Fibroblast of the aortic adventitia (primary cell): ENCODE measurements around the gene FAM13A. TPM values are rescaled to one million over a fixed set of nuclear protein-coding genes. Genes with fewer than 3 reads are reported as not detected.

Experiments
- DNase-seq: peaks from one replicate; pipeline ENCODE4 v3.0.0-alpha.2; 2010; ENCODE audit warnings: low read depth
- H3K4me3 ChIP-seq: 2 replicates; pipeline ENCODE4 v1.5.1; 2011; ENCODE audit warnings: low read depth, mild to moderate bottlenecking, control low read depth, low read length, moderate library complexity
- CTCF ChIP-seq: IDR thresholded peaks from 2 replicates; pipeline ENCODE4 v1.5.1; 2011; ENCODE audit warnings: mild to moderate bottlenecking, low read length, control low read depth, inconsistent platforms; ENCODE audit not compliant: insufficient read depth
- total RNA-seq: library from RNA; depleted of rRNA; stranded (reverse); fragments of >200 nt; gene quantifications from 2 replicates; pipeline ENCODE4 v1.2.3, GENCODE V29; 2012; ENCODE audit warnings: low replicate concordance

The FAM13A gene
- total RNA-seq, 1 donor = 23.5 TPM

- no peak overlapping the region for H3K4me3 ChIP-seq
- no peak for DNase-seq
- TF ChIP-seq CTCF = no peak
Observed at GRCh38 chr4:88989990-88990389, 67.0 kb downstream of the FAM13A start.

GRCh38 chr4:88985088-88985773, 71.8 kb downstream of the FAM13A start:
- no peak overlapping the region for H3K4me3 ChIP-seq
- DNase-seq = peak; percentile 91
- TF ChIP-seq CTCF = no peak

GRCh38 chr4:88982757-88983156, 74.2 kb downstream of the FAM13A start:
- no peak for DNase-seq
- no peak for TF ChIP-seq CTCF

GRCh38 chr4:88981993-88982392, 75.0 kb downstream of the FAM13A start:
- TF ChIP-seq CTCF = no peak
- no peak overlapping the region for H3K4me3 ChIP-seq
- no peak for DNase-seq

More at GRCh38 chr4:88982757-88983156, 74.2 kb downstream of the FAM13A start:
- no peak overlapping the region for H3K4me3 ChIP-seq

GRCh38 chr4:88981556-88981955, 75.4 kb downstream of the FAM13A start:
- TF ChIP-seq CTCF = no peak
- no peak overlapping the region for H3K4me3 ChIP-seq
- no peak for DNase-seq

GRCh38 chr4:88979276-88979675, 77.7 kb downstream of the FAM13A start:
- no peak for DNase-seq
- no peak overlapping the region for H3K4me3 ChIP-seq
- no peak for TF ChIP-seq CTCF

GRCh38 chr4:88976775-88977035, 80.3 kb downstream of the FAM13A start:
- no peak for DNase-seq
- no peak for TF ChIP-seq CTCF

More at GRCh38 chr4:88976775-88977035, 80.3 kb downstream of the FAM13A start:
- no peak overlapping the region for H3K4me3 ChIP-seq
